Stomach (tissue), 4 donors: ENCODE data around the gene OR52W1.

Experiments
- POLR2A ChIP-seq, 4 donors: fragments of 450-650 bp; IDR thresholded peaks; one replicate each; pipeline ENCODE4 v1.6.1; 2016; ENCODE audit warnings: antibody characterized with exemption in 4 of 4, control low read depth in 2 of 4, mild to moderate bottlenecking in 1 of 4, moderate library complexity in 1 of 4
- TF ChIP-seq, protein P1 (sequence below), 7 experiments: fragments of 450-650 bp in 4 of 7; fragments of 200-600 bp in 3 of 7; sonication (generic) in 3 of 7; IDR thresholded peaks; one replicate each; pipeline ENCODE4 v1.5.1; 2016 to 2019; ENCODE audit warnings: antibody characterized with exemption in 7 of 7, control low read depth in 2 of 7, mild to moderate bottlenecking in 1 of 7

DNA sequence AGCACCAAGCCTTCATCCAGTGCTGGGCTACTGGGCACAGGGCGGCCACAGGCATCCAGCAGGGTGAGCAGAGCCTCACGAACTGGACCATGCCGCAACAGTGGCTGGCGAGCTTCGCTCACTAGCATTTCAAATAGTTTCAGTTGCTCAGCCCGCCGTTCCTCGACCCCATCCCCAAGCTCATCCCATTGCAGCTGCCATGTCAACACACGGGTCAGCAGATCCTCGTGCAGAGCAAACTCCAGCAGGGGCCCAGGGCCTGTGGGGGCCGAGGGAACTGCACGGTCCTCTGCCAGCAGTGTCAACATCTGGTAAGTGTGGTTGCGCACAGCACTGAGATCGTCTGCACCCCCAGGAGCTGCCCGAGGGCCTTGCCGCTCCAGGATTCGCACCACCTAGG is 24.8 kb downstream of the OR52W1 start:
- TF ChIP-seq, protein P1, sequence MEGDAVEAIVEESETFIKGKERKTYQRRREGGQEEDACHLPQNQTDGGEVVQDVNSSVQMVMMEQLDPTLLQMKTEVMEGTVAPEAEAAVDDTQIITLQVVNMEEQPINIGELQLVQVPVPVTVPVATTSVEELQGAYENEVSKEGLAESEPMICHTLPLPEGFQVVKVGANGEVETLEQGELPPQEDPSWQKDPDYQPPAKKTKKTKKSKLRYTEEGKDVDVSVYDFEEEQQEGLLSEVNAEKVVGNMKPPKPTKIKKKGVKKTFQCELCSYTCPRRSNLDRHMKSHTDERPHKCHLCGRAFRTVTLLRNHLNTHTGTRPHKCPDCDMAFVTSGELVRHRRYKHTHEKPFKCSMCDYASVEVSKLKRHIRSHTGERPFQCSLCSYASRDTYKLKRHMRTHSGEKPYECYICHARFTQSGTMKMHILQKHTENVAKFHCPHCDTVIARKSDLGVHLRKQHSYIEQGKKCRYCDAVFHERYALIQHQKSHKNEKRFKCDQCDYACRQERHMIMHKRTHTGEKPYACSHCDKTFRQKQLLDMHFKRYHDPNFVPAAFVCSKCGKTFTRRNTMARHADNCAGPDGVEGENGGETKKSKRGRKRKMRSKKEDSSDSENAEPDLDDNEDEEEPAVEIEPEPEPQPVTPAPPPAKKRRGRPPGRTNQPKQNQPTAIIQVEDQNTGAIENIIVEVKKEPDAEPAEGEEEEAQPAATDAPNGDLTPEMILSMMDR (IDR thresholded peaks at IDR 0.05): no peak
- TF ChIP-seq POLR2A (IDR thresholded peaks at IDR 0.05): no peak
